ENCODE data around the gene GKN1. TPM values are rescaled to one million over a fixed set of nuclear protein-coding genes. Genes with fewer than 3 reads are reported as not detected.

The GKN1 gene
- total RNA-seq, 1 donor from 2014 or later: not detected

- no peak for TF ChIP-seq CTCF (conservative IDR thresholded peaks at IDR 0.05; ENCODE audit: low read depth, low read length)
- H3K4me3 ChIP-seq (ENCODE audit: low read depth, low read length): no peak overlapping the region
- no peak for DNase-seq (ENCODE audit: low read depth)
These were observed 3.7 kb upstream of the GKN1 start for GRCh38 chr2:68970566-68971265.

GRCh38 chr2:68971591-68972231, 2.7 kb upstream of the GKN1 start:
- TF ChIP-seq CTCF (conservative IDR thresholded peaks at IDR 0.05; ENCODE audit: low read depth, low read length): no peak
- no peak overlapping the region for H3K4me3 ChIP-seq (ENCODE audit: low read depth, low read length)
- no peak for DNase-seq (ENCODE audit: low read depth)

- no peak overlapping the region for H3K4me3 ChIP-seq (ENCODE audit: low read depth, low read length)
- no peak for TF ChIP-seq CTCF (conservative IDR thresholded peaks at IDR 0.05; ENCODE audit: low read depth, low read length)
- DNase-seq (ENCODE audit: low read depth): no peak
These were observed 670 bp downstream of the GKN1 start for GRCh38 chr2:68974946-68975665.

- no peak for TF ChIP-seq CTCF (conservative IDR thresholded peaks at IDR 0.05; ENCODE audit: low read depth, low read length)
- no peak for DNase-seq (ENCODE audit: low read depth)
- no peak overlapping the region for H3K4me3 ChIP-seq (ENCODE audit: low read depth, low read length)
These were observed 1.4 kb downstream of the GKN1 start for GRCh38 chr2:68975844-68976243.

- no peak for DNase-seq (ENCODE audit: low read depth)
- no peak overlapping the region for H3K4me3 ChIP-seq (ENCODE audit: low read depth, low read length)
- TF ChIP-seq CTCF (conservative IDR thresholded peaks at IDR 0.05; ENCODE audit: low read depth, low read length): no peak
These were observed 3.0 kb downstream of the GKN1 start for GRCh38 chr2:68977453-68977852.

- TF ChIP-seq CTCF (conservative IDR thresholded peaks at IDR 0.05; ENCODE audit: low read depth, low read length): no peak
- no peak for DNase-seq (ENCODE audit: low read depth)
- no peak overlapping the region for H3K4me3 ChIP-seq (ENCODE audit: low read depth, low read length)
These were observed 3.7 kb downstream of the GKN1 start for GRCh38 chr2:68978098-68978497.
